ENCODE data around the gene SLC2A6.

DNA sequence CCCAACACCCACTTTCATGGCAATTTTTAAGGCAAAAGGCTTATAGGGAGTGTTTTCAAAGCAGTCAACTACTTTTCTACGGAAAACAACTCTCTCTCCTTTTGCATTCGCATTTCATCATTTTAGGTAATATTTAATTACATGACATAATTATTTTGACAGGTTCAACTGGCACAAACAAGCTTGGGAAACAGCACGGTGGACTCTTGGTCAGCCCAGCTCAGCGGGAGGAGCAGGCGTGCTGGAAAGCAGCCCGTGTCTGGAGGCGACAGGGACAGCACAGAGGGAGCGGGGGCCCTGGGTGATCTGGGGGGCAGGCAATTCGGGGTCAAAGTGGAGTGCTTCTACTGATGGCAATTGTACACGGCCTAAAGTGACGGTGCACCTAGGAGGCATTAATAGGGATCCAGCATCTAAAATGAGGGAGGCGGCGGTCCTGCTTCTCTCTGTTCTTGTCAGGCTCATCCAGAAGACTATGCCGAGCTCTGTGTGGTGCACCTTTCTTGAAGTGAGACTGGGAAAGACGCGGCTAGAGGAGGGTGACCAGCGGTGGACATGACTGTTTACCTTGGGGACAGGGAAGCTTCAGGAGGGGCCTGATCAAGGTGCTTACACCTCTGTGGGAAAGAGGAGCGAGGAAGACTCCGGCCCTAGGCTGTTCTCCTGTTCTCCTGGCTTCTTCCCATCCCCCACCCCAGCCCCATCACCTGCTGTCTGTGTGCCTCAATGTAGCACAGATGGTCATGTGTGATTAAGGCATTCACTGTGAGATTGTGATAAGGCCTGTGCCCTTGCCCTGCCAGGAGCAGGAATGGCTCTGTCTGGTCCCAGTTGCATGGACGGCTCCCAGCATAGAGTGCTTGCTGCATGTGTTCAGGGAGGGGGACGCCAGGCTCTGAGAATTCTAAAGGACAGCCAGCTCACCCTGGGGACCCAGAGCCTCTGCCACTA lies 42.5 kb upstream of the SLC2A6 start:
- no peak for TF ChIP-seq POLR2AphosphoS5 (IDR thresholded peaks at IDR 0.05; ENCODE audit: low read depth, low read length)
- no peak for TF ChIP-seq EZH2 (IDR thresholded peaks at IDR 0.05)
- TF ChIP-seq RAD21 (IDR thresholded peaks at IDR 0.05; ENCODE audit: low read depth) = no peak
- no peak for TF ChIP-seq SRF (IDR thresholded peaks at IDR 0.05; ENCODE audit: low read depth)
- TF ChIP-seq, protein P1, sequence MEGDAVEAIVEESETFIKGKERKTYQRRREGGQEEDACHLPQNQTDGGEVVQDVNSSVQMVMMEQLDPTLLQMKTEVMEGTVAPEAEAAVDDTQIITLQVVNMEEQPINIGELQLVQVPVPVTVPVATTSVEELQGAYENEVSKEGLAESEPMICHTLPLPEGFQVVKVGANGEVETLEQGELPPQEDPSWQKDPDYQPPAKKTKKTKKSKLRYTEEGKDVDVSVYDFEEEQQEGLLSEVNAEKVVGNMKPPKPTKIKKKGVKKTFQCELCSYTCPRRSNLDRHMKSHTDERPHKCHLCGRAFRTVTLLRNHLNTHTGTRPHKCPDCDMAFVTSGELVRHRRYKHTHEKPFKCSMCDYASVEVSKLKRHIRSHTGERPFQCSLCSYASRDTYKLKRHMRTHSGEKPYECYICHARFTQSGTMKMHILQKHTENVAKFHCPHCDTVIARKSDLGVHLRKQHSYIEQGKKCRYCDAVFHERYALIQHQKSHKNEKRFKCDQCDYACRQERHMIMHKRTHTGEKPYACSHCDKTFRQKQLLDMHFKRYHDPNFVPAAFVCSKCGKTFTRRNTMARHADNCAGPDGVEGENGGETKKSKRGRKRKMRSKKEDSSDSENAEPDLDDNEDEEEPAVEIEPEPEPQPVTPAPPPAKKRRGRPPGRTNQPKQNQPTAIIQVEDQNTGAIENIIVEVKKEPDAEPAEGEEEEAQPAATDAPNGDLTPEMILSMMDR (IDR thresholded peaks at IDR 0.05 in 2 of 3, conservative IDR thresholded peaks at IDR 0.05 in 1 of 3; ENCODE audit: borderline replicate concordance in 1 of 3, insufficient read depth in 1 of 3, low read depth in 2 of 3, low read length in 2 of 3) = no peak
- no peak for TF ChIP-seq POLR2A (IDR thresholded peaks at IDR 0.05; ENCODE audit: borderline replicate concordance, extremely low read depth, insufficient read depth, insufficient read length)
- TF ChIP-seq EZH2phosphoT487 (IDR thresholded peaks at IDR 0.05; ENCODE audit: borderline replicate concordance) = no peak
- no peak for TF ChIP-seq SP1 (IDR thresholded peaks at IDR 0.05; ENCODE audit: low read depth)
- TF ChIP-seq, protein P2, sequence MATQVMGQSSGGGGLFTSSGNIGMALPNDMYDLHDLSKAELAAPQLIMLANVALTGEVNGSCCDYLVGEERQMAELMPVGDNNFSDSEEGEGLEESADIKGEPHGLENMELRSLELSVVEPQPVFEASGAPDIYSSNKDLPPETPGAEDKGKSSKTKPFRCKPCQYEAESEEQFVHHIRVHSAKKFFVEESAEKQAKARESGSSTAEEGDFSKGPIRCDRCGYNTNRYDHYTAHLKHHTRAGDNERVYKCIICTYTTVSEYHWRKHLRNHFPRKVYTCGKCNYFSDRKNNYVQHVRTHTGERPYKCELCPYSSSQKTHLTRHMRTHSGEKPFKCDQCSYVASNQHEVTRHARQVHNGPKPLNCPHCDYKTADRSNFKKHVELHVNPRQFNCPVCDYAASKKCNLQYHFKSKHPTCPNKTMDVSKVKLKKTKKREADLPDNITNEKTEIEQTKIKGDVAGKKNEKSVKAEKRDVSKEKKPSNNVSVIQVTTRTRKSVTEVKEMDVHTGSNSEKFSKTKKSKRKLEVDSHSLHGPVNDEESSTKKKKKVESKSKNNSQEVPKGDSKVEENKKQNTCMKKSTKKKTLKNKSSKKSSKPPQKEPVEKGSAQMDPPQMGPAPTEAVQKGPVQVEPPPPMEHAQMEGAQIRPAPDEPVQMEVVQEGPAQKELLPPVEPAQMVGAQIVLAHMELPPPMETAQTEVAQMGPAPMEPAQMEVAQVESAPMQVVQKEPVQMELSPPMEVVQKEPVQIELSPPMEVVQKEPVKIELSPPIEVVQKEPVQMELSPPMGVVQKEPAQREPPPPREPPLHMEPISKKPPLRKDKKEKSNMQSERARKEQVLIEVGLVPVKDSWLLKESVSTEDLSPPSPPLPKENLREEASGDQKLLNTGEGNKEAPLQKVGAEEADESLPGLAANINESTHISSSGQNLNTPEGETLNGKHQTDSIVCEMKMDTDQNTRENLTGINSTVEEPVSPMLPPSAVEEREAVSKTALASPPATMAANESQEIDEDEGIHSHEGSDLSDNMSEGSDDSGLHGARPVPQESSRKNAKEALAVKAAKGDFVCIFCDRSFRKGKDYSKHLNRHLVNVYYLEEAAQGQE (IDR thresholded peaks at IDR 0.05; ENCODE audit: low read depth) = no peak
- TF ChIP-seq YY1 (IDR thresholded peaks at IDR 0.05; ENCODE audit: extremely low read depth, insufficient replicate concordance, low read depth, low read length) = no peak
- no peak for TF ChIP-seq ZNF274 (IDR thresholded peaks at IDR 0.05; ENCODE audit: low read depth, low read length)
- TF ChIP-seq TCF7L2 (IDR thresholded peaks at IDR 0.05; ENCODE audit: borderline replicate concordance, extremely low read depth, insufficient read depth, insufficient read length) = no peak

Measured in HCT116 (cell line).